ENCODE results near the gene CTSC. TPM values are rescaled to one million over a fixed set of nuclear protein-coding genes. Genes with fewer than 3 reads are reported as not detected.

The CTSC gene
- polyA plus RNA-seq, 3 donors: 150 to 415 (median 284) TPM

- H3K36me3 Mint-ChIP-seq: peaks cover 25 to 44% of the 10 kb centered on the region in 2 donors
- TF ChIP-seq CTCF (IDR thresholded peaks at IDR 0.05): no peak
- Histone ChIP-seq H3K4me2 (replicated peaks; ENCODE audit: extremely low read depth, low read length, poor library complexity, severe bottlenecking) (no peak overlapping the region), H3K79me2 (ENCODE audit: insufficient read depth, low read length) (no peaks in the 10 kb centered on the region), H3K9ac (ENCODE audit: insufficient read depth, low read length, poor library complexity, severe bottlenecking) (no peak overlapping the region), H3K27me3 (ENCODE audit: control insufficient read depth in 2 of 2, insufficient read depth in 2 of 2, low read length in 2 of 2) (no peaks in the 10 kb centered on the region), H2AFZ (ENCODE audit: insufficient read depth, low read depth, low read length, poor library complexity, severe bottlenecking) (no peak overlapping the region), H3K36me3 (replicated peaks in 1 of 2; ENCODE audit: control insufficient read depth in 1 of 2, insufficient read depth in 2 of 2, low read length in 2 of 2) (peaks cover 11 to 45% of the 10 kb centered on the region in 2 donors), H3K9me3 (replicated peaks in 1 of 2; ENCODE audit: control insufficient read depth in 1 of 2, insufficient read depth in 1 of 2, low read length in 2 of 2) (no peaks in the 10 kb centered on the region), H3K4me3 (replicated peaks in 1 of 3; ENCODE audit: low read depth in 2 of 3, low read length in 3 of 3) (no peak overlapping the region), H3K4me1 (ENCODE audit: control insufficient read depth in 1 of 2, insufficient read depth in 2 of 2, low read length in 2 of 2) (no peaks in the 10 kb centered on the region), H4K20me1 (ENCODE audit: insufficient read depth, low read length) (peaks cover 5% of the 10 kb centered on the region), H3K27ac (ENCODE audit: low read depth in 1 of 2, low read length in 2 of 2) (no peak overlapping the region)
- no peak for DNase-seq
- intact Hi-C loops (cut with micrococcal nuclease): no loop called here
- no peaks in the 10 kb centered on the region for H3K27me3 Mint-ChIP-seq (ENCODE audit: low read depth in 3 of 3)
- H3K27ac Mint-ChIP-seq: no peak overlapping the region
- H3K4me1 Mint-ChIP-seq: no peaks in the 10 kb centered on the region
- H3K4me3 Mint-ChIP-seq: no peak overlapping the region
- H3K9me3 Mint-ChIP-seq: peaks cover 0 to 2% (median 0%) of the 10 kb centered on the region in 7 donors
- no CpG with 5 or more reads among the region's 3 CpGs for WGBS (ENCODE audit: insufficient coverage)
Measured at GRCh38 chr11:88281317-88281712, 56.2 kb downstream of the CTSC start.

GRCh38 chr11:88280673-88281316 lies 56.7 kb downstream of the CTSC start:
- H4K20me1 ChIP-seq (ENCODE audit: insufficient read depth, low read length): peaks cover 5% of the 10 kb centered on the region

More at GRCh38 chr11:88280673-88281316, 56.7 kb downstream of the CTSC start:
- H3K36me3 Mint-ChIP-seq: peaks cover 25 to 46% of the 10 kb centered on the region in 2 donors
- intact Hi-C loops (cut with micrococcal nuclease): no loop called here
- no peak for DNase-seq
- peaks cover 11 to 40% of the 10 kb centered on the region in 2 donors for H3K36me3 ChIP-seq (replicated peaks in 1 of 2; ENCODE audit: control insufficient read depth in 1 of 2, insufficient read depth in 2 of 2, low read length in 2 of 2)
- no peak overlapping the region for H3K27ac ChIP-seq (ENCODE audit: low read depth in 1 of 2, low read length in 2 of 2)
- H3K27ac Mint-ChIP-seq: no peak overlapping the region
- no peak for TF ChIP-seq CTCF (IDR thresholded peaks at IDR 0.05)
- H3K9ac ChIP-seq (ENCODE audit: insufficient read depth, low read length, poor library complexity, severe bottlenecking): no peak overlapping the region
- no peak overlapping the region for H3K4me3 Mint-ChIP-seq
- H3K4me2 ChIP-seq (replicated peaks; ENCODE audit: extremely low read depth, low read length, poor library complexity, severe bottlenecking): no peak overlapping the region
- H3K4me1 Mint-ChIP-seq: no peaks in the 10 kb centered on the region
- no peaks in the 10 kb centered on the region for H3K9me3 ChIP-seq (replicated peaks in 1 of 2; ENCODE audit: control insufficient read depth in 1 of 2, insufficient read depth in 1 of 2, low read length in 2 of 2)
- no peaks in the 10 kb centered on the region for H3K4me1 ChIP-seq (ENCODE audit: control insufficient read depth in 1 of 2, insufficient read depth in 2 of 2, low read length in 2 of 2)
- H3K27me3 Mint-ChIP-seq (ENCODE audit: low read depth in 3 of 3): no peaks in the 10 kb centered on the region
- H3K9me3 Mint-ChIP-seq: peaks cover 0 to 2% (median 0%) of the 10 kb centered on the region in 7 donors
- H2AFZ ChIP-seq (ENCODE audit: insufficient read depth, low read depth, low read length, poor library complexity, severe bottlenecking): no peak overlapping the region
- no peaks in the 10 kb centered on the region for H3K27me3 ChIP-seq (ENCODE audit: control insufficient read depth in 2 of 2, insufficient read depth in 2 of 2, low read length in 2 of 2)
- WGBS (ENCODE audit: insufficient coverage): 100% methylated on average over 2 of the region's 6 CpGs
- no peak overlapping the region for H3K4me3 ChIP-seq (replicated peaks in 1 of 3; ENCODE audit: low read depth in 2 of 3, low read length in 3 of 3)
- no peaks in the 10 kb centered on the region for H3K79me2 ChIP-seq (ENCODE audit: insufficient read depth, low read length)

Measured in CD14-positive monocyte (primary cell).